ENCODE results near the gene FBXO4. TPM values are rescaled to one million over a fixed set of nuclear protein-coding genes. Genes with fewer than 3 reads are reported as not detected.

Gene FBXO4
- total RNA-seq, 1 experiment from 2014 or later, result 9.0 TPM

DNA sequence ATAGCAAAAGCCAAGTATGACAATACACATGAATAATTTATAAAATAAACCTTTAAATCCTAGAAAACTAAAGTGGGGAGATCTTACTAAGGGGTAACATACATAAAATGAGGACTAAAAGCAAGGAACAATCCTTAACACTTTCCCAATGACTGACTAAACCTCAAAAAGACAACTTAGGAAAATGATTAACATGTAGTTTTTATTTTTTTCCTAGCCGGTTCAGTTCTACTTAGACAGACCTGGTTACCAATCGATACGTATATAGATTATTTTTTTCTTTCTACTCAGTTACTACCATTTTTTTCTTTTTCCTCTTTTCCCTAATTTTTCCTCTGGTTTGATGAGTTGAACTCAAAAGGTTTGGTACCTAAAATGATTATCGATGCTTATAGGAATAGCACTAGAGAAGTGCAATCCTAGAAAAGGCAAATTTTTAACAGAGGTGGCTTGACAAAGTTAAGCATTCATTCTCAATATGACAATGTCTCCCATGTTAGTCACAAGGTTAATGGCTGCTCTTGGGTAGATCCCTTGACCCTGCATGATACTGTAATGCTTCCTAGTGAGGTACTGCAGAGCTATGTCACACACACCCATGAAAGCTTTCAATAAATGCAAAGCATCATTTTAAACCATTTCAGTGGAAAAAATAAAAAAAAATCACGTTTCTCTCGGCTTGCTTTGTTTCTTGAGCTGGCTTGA, 41.5 kb downstream of the FBXO4 start:
- no peak for ATAC-seq
- RAD21 ChIA-PET (ENCODE audit: low non-redundant PET in 1 of 2, low total read pairs in 2 of 2, uncharacterized antibody in 2 of 2, unreplicated experiment in 2 of 2), result no interaction called here
- no peak overlapping the region for H2AFZ ChIP-seq (ENCODE audit: low read depth, low read length, poor library complexity, severe bottlenecking)
- CTCF ChIA-PET, result no interaction called here
- POLR2A ChIA-PET, result no interaction called here
- no peaks in the 10 kb centered on the region for H3K27me3 ChIP-seq (ENCODE audit: insufficient read depth, low read length)
- no peak overlapping the region for H3K27ac ChIP-seq (ENCODE audit: low read depth, low read length)
- H3K4me1 ChIP-seq (ENCODE audit: control insufficient read depth in 1 of 2, insufficient read depth in 2 of 2, low read length in 2 of 2), result no peaks in the 10 kb centered on the region
- no peak overlapping the region for H3K9ac ChIP-seq (ENCODE audit: low read length)
- no peaks in the 10 kb centered on the region for H3K36me3 ChIP-seq (ENCODE audit: control insufficient read depth in 1 of 2, insufficient read depth in 2 of 2, low read length in 2 of 2)
- no peak overlapping the region for H3K4me3 ChIP-seq (replicated peaks in 1 of 2; ENCODE audit: low read depth in 1 of 2, low read length in 2 of 2)
- H4K20me1 ChIP-seq (ENCODE audit: insufficient read depth), result no peaks in the 10 kb centered on the region
- DNase-seq (ENCODE audit: low read depth, low spot score), result no peak
- no peaks in the 10 kb centered on the region for H3K79me2 ChIP-seq (ENCODE audit: insufficient read depth, low read length)
- intact Hi-C loops (cut with micrococcal nuclease), result no loop called here
- no peak overlapping the region for H3K4me2 ChIP-seq (ENCODE audit: low read length)
- H3K9me2 ChIP-seq (ENCODE audit: insufficient read depth), result no peaks in the 10 kb centered on the region
- TF ChIP-seq EGR1 (IDR thresholded peaks at IDR 0.05; ENCODE audit: low read depth) (no peak), MAX (IDR thresholded peaks at IDR 0.05) (no peak), REST (IDR thresholded peaks at IDR 0.05; ENCODE audit: low read depth) (no peak), POLR2AphosphoS5 (IDR thresholded peaks at IDR 0.05; ENCODE audit: low read depth, low read length) (no peak), RAD21 (IDR thresholded peaks at IDR 0.05; ENCODE audit: low read depth) (no peak)
- TF ChIP-seq, protein P1, sequence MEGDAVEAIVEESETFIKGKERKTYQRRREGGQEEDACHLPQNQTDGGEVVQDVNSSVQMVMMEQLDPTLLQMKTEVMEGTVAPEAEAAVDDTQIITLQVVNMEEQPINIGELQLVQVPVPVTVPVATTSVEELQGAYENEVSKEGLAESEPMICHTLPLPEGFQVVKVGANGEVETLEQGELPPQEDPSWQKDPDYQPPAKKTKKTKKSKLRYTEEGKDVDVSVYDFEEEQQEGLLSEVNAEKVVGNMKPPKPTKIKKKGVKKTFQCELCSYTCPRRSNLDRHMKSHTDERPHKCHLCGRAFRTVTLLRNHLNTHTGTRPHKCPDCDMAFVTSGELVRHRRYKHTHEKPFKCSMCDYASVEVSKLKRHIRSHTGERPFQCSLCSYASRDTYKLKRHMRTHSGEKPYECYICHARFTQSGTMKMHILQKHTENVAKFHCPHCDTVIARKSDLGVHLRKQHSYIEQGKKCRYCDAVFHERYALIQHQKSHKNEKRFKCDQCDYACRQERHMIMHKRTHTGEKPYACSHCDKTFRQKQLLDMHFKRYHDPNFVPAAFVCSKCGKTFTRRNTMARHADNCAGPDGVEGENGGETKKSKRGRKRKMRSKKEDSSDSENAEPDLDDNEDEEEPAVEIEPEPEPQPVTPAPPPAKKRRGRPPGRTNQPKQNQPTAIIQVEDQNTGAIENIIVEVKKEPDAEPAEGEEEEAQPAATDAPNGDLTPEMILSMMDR (IDR thresholded peaks at IDR 0.05 in 2 of 3, conservative IDR thresholded peaks at IDR 0.05 in 1 of 3; ENCODE audit: borderline replicate concordance in 1 of 3, insufficient read depth in 1 of 3, low read depth in 2 of 3, low read length in 2 of 3), result no peak
- BruUV-seq (replicated peaks), result no TSS peak
- H3K9me3 ChIP-seq (ENCODE audit: control insufficient read depth in 1 of 2, insufficient read depth in 1 of 2, low read depth in 1 of 2, low read length in 2 of 2), result no peaks in the 10 kb centered on the region
